K562 (cell line): ENCODE data around the gene PIGV. TPM values are rescaled to one million over a fixed set of nuclear protein-coding genes. Genes with fewer than 3 reads are reported as not detected.

Source experiments
- C11orf30 ChIP-seq: fragments of 450-650 bp; IDR thresholded peaks from 2 replicates; pipeline ENCODE4 v1.6.1; 2016; ENCODE audit warnings: low read depth, mild to moderate bottlenecking
- CREB1 ChIP-seq, 2 experiments: sonication (generic) in 1 of 2; formaldehyde crosslinking in 1 of 2; IDR thresholded peaks; 2 replicates each; pipeline versions ENCODE4 v1.6.1 to v1.8.0; 2012 to 2022; ENCODE audit warnings: inconsistent platforms in 1 of 2, mild to moderate bottlenecking in 1 of 2, missing genetic modification reagents in 1 of 2, moderate library complexity in 1 of 2
- ESRRB ChIP-seq: fragments of 250-450 bp; sonication (Bioruptor Pico); IDR thresholded peaks from 2 replicates; pipeline ENCODE4 v1.5.0; 2020; ENCODE audit warnings: mild to moderate bottlenecking, moderate library complexity, borderline replicate concordance
- GATAD2A ChIP-seq: fragments of 450-650 bp; IDR thresholded peaks from 2 replicates; pipeline ENCODE4 v1.6.1; 2017
- HDAC3 ChIP-seq: fragments of 450-650 bp; IDR thresholded peaks from 2 replicates; pipeline ENCODE4 v1.6.1; 2018; ENCODE audit warnings: borderline replicate concordance, mild to moderate bottlenecking, moderate library complexity; ENCODE audit not compliant: partially characterized antibody
- LEF1 ChIP-seq: fragments of 450-650 bp; IDR thresholded peaks from 2 replicates; pipeline ENCODE4 v1.6.1; 2016; ENCODE audit warnings: mild to moderate bottlenecking
- TAF1 ChIP-seq: IDR thresholded peaks from 2 replicates; pipeline ENCODE4 v1.6.1; 2011; ENCODE audit warnings: mild to moderate bottlenecking, low read length, moderate library complexity; ENCODE audit not compliant: insufficient read depth, control insufficient read depth, severe bottlenecking; ENCODE audit errors: extremely low read depth
- TGIF2 ChIP-seq: sonication (generic); formaldehyde crosslinking; IDR thresholded peaks from 2 replicates; pipeline ENCODE4 v1.8.1; 2022; ENCODE audit warnings: mild to moderate bottlenecking, missing genetic modification reagents, moderate library complexity
- ZBTB2 ChIP-seq: fragments of 450-650 bp; IDR thresholded peaks from 2 replicates; pipeline ENCODE4 v1.6.1; 2016; ENCODE audit warnings: antibody characterized with exemption
- ZFP36 ChIP-seq: fragments of 150-350 bp; IDR thresholded peaks from 2 replicates; pipeline ENCODE4 v1.6.1; 2018; ENCODE audit warnings: low read length, low read depth; ENCODE audit not compliant: partially characterized antibody
- ZNF274 ChIP-seq: IDR thresholded peaks from 2 replicates; pipeline ENCODE4 v1.6.1; 2011; ENCODE audit warnings: low read depth, mild to moderate bottlenecking, low read length, moderate library complexity, borderline replicate concordance
- ZNF354B ChIP-seq: fragments of 250-450 bp; sonication (Bioruptor Pico); IDR thresholded peaks from 2 replicates; pipeline ENCODE4 v1.4.0; 2020
- ZNF407 ChIP-seq: fragments of 450-650 bp; IDR thresholded peaks from 2 replicates; pipeline ENCODE4 v1.6.1; 2016; ENCODE audit warnings: low read depth
- ZNF707 ChIP-seq: fragments of 250-450 bp; sonication (Bioruptor Pico); conservative IDR thresholded peaks from 2 replicates; pipeline ENCODE4 v1.8.0; 2022; ENCODE audit warnings: inconsistent platforms, mild to moderate bottlenecking, moderate library complexity
- polyA plus RNA-seq, 8 experiments: library from polyadenylated mRNA; depleted of rRNA in 4 of 8; stranded (reverse) in 5 of 8; unstranded in 3 of 8; fragments of >200 nt; fragmentation: Nextera tagmentation in 2 of 8; fragmentation: Illumina TruSeq in 1 of 8; extraction: Ambion mirVana in 2 of 8; extraction: Trizol in 1 of 8; gene quantifications; 2 replicates each; pipeline versions ENCODE4 v1.2.1 to v1.2.3, GENCODE V29; 2011 to 2014; ENCODE audit warnings: inconsistent platforms in 1 of 8, missing spikeins in 1 of 8
- total RNA-seq, 7 experiments: library from RNA; depleted of rRNA in 6 of 7; stranded (reverse); fragments of >200 nt in 6 of 7; fragmentation: Illumina TruSeq in 2 of 7; extraction: Trizol in 2 of 7; gene quantifications; 2 replicates each; pipeline versions ENCODE4 v1.2.1 to v1.2.3, GENCODE V29; 2011 to 2021; ENCODE audit warnings: low replicate concordance in 1 of 7
- TF ChIP-seq, protein P1 (sequence below): IDR thresholded peaks from 2 replicates; pipeline ENCODE4 v1.6.1; 2011; ENCODE audit warnings: borderline replicate concordance, low read depth, mild to moderate bottlenecking, moderate library complexity, low read length; ENCODE audit not compliant: insufficient read depth, poor library complexity, severe bottlenecking

PIGV gene
- total and polyA plus RNA-seq, 9 of the 15 experiments (the other 6 are each of a cell fraction or from before 2014, with no cell fraction given) = 8.4 to 21.8 (median 11.7) TPM

DNA sequence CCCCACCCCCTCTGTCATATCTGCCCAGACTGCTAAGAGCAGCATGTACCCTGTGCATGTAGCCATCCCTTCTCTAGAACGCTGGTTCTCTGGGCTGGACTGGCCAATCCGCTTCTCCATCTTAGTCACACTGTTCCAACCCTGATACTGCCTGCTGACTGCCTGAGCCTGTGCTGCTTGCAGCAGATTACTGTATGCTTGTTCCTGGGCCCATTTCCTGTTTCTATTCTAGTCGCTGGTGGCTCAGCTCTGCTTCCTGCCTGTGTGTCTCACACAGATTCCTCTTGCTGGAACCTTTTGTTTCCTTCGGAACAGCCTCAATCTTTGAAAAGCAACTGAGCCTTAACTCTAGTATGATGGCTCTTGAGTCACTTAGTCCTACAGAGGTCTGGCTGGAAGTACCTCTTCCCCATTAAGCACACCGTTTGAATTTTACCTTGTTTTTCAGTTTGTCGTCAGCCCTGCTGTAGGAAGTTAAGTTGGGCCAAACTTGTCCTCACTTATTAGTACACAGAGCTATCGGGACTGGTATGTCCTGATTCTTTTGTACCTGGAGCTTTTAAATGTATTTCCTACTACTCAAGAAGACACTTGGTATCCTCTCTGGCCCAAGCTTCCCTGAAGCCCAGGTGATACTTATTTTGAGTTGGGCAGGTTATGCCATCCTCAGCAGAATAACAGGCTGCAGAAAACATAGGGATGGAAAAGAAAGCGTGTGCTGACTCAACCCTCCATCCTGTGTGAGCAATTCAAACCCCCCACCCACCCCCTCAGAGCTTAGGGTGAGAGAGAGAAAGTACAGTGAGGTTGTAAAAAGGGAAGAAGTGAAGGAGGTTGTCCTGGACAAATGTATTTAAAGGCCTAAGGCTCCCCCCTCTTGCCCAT lies 43.4 kb upstream of the PIGV start (continued):
- TF ChIP-seq ZNF407 (peak; percentile 88), TAF1 (peak; percentile 40), ESRRB (CRISPR knock-in tag) (no peak), CREB1 (IDR thresholded peaks at IDR 0.05) (peak; percentile 60; the same call in 1 of the 2 replicates), CREB1 (CRISPR knock-in tag; IDR thresholded peaks at IDR 0.05) (peak; percentile 56; the same call in 1 of the 2 replicates), ZNF707 (no peak), LEF1 (peak; percentile 83), HDAC3 (peak; percentile 42), GATAD2A (no peak), TGIF2 (CRISPR knock-in tag) (no peak), ZFP36 (peak; percentile 99), ZNF274 (peak; percentile 27; the same call in 1 of the 2 replicates), ZBTB2 (peak; percentile 65; the same call in 1 of the 2 replicates), ZNF354B (CRISPR knock-in tag) (no peak), C11orf30 (no peak)
- TF ChIP-seq, protein P1, sequence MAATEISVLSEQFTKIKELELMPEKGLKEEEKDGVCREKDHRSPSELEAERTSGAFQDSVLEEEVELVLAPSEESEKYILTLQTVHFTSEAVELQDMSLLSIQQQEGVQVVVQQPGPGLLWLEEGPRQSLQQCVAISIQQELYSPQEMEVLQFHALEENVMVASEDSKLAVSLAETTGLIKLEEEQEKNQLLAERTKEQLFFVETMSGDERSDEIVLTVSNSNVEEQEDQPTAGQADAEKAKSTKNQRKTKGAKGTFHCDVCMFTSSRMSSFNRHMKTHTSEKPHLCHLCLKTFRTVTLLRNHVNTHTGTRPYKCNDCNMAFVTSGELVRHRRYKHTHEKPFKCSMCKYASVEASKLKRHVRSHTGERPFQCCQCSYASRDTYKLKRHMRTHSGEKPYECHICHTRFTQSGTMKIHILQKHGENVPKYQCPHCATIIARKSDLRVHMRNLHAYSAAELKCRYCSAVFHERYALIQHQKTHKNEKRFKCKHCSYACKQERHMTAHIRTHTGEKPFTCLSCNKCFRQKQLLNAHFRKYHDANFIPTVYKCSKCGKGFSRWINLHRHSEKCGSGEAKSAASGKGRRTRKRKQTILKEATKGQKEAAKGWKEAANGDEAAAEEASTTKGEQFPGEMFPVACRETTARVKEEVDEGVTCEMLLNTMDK = no peak
